Breast epithelium (tissue), 4 donors: ENCODE results near the gene TEAD3. TPM values are rescaled to one million over a fixed set of nuclear protein-coding genes. Genes with fewer than 3 reads are reported as not detected.

Experiments used
- DNase-seq, 2 donors: peaks; one replicate each; pipeline ENCODE4 v3.0.0-alpha.2; 2019; ENCODE audit warnings: low spot score in 2 of 2
- H3K27ac ChIP-seq, 2 donors: fragments of 200-600 bp; sonication (generic) in 1 of 2; one replicate each; pipeline ENCODE4 v1.5.1; 2016 to 2019; ENCODE audit warnings: mild to moderate bottlenecking in 1 of 2
- H3K27me3 ChIP-seq, 2 donors: fragments of 200-600 bp; sonication (generic) in 1 of 2; one replicate each; pipeline versions ENCODE4 v1.5.1 to v1.6.0; 2017 to 2019; ENCODE audit warnings: control low read depth in 1 of 2, mild to moderate bottlenecking in 1 of 2
- H3K36me3 ChIP-seq: fragments of 200-600 bp; one replicate; pipeline ENCODE4 v1.5.1; 2019
- H3K4me1 ChIP-seq, 2 donors: fragments of 200-600 bp; sonication (generic); one replicate each; pipeline ENCODE4 v1.5.1; 2016 to 2019; ENCODE audit warnings: control low read depth in 1 of 2
- H3K4me3 ChIP-seq, 3 donors: fragments of 200-600 bp; sonication (generic); 1 replicate in 2 of 3; 2 replicates in 1 of 3; pipeline ENCODE4 v1.5.1; 2016 to 2019; ENCODE audit warnings: mild to moderate bottlenecking in 3 of 3, moderate library complexity in 2 of 3
- H3K9me3 ChIP-seq, 2 donors: fragments of 200-600 bp; sonication (generic) in 1 of 2; one replicate each; pipeline ENCODE4 v1.5.1; 2016 to 2019; ENCODE audit warnings: control low read depth in 1 of 2
- CTCF ChIP-seq, 3 donors: fragments of 450-650 bp; IDR thresholded peaks; one replicate each; pipeline ENCODE4 v1.5.1; 2016 to 2017; ENCODE audit warnings: antibody characterized with exemption in 3 of 3, mild to moderate bottlenecking in 3 of 3, moderate library complexity in 3 of 3
- POLR2A ChIP-seq: fragments of 450-650 bp; IDR thresholded peaks from one replicate; pipeline ENCODE4 v1.6.1; 2016; ENCODE audit warnings: antibody characterized with exemption, mild to moderate bottlenecking, moderate library complexity
- POLR2AphosphoS5 ChIP-seq, 3 donors: sonication (generic); formaldehyde crosslinking; IDR thresholded peaks; one replicate each; pipeline ENCODE4 v1.6.1; 2017; ENCODE audit warnings: antibody characterized with exemption in 3 of 3
- intact Hi-C: fragments of 100-400 bp; cut with DNase I; formaldehyde crosslinking; loops from one replicate; pipeline ENCODE4 v1.15.1; 2023; ENCODE audit warnings: low total_unique reads
- total RNA-seq, 3 donors: library from RNA; depleted of rRNA; stranded (reverse); fragments of >200 nt; gene quantifications; one replicate each; pipeline ENCODE4 v1.1.0, GENCODE V29; 2016

TEAD3 gene
- total RNA-seq, 3 donors from 2014 or later = 5.6 to 28.2 (median 26.2) TPM

- TF ChIP-seq POLR2A = no peak
- TF ChIP-seq CTCF (IDR thresholded peaks at IDR 0.05) = no peak
- TF ChIP-seq POLR2AphosphoS5 (IDR thresholded peaks at IDR 0.05) = no peak
- intact Hi-C loops = no loop called here
- H3K4me3 ChIP-seq = no peak overlapping the region
- H3K9me3 ChIP-seq = peaks cover 13 to 16% of the 10 kb centered on the region in 2 donors
- H3K27ac ChIP-seq = no peak overlapping the region
- no peaks in the 10 kb centered on the region for H3K27me3 ChIP-seq
- no peak for DNase-seq
- H3K4me1 ChIP-seq = no peaks in the 10 kb centered on the region
- H3K36me3 ChIP-seq = peaks cover 4% of the 10 kb centered on the region
Observed at GRCh38 chr6:35426074-35426473, 70.8 kb downstream of the TEAD3 start.

GRCh38 chr6:35425284-35425683, 71.6 kb downstream of the TEAD3 start:
- DNase-seq = no peak
- Histone ChIP-seq H3K27ac (no peak overlapping the region), H3K27me3 (no peaks in the 10 kb centered on the region), H3K4me3 (no peak overlapping the region), H3K36me3 (peaks cover 4% of the 10 kb centered on the region), H3K4me1 (no peaks in the 10 kb centered on the region), H3K9me3 (peaks cover 13 to 16% of the 10 kb centered on the region in 2 donors)
- intact Hi-C loops = no loop called here
- TF ChIP-seq POLR2AphosphoS5 (IDR thresholded peaks at IDR 0.05) = no peak
- TF ChIP-seq POLR2A = no peak
- no peak for TF ChIP-seq CTCF (IDR thresholded peaks at IDR 0.05)

Other genes starting within 250 kb of the TEAD3 start
- 10 to 100 TPM; 32.3 to 53.0 (median 46.9) TPM for gene ZNF76, start 237.3 kb downstream of the TEAD3 start, total RNA-seq
- 10 to 100 TPM in 2 of 3 donors, 1 to 10 TPM in 1; 4.8 to 14.2 (median 14.1) TPM for gene DEF6, start 199.3 kb downstream of the TEAD3 start, total RNA-seq
- 10 to 100 TPM in 2 of 3 donors, 1 to 10 TPM in 1; 7.2 to 11.1 (median 10.7) TPM for gene PPARD, start 154.5 kb downstream of the TEAD3 start, total RNA-seq
- gene FANCE, start 44.7 kb downstream of the TEAD3 start, total RNA-seq = 10 to 100 TPM in 2 of 3 donors, 1 to 10 TPM in 1; 9.7 to 12.6 (median 10.8) TPM
- gene RPL10A, start 28.7 kb downstream of the TEAD3 start, total RNA-seq = 1,000 to 10,000 TPM; 1,177 to 2,549 (median 2,082) TPM
- gene TULP1, start 15.8 kb upstream of the TEAD3 start, total RNA-seq = not detected
- 100 to 1,000 TPM; 167 to 970 (median 266) TPM for gene FKBP5, start 191.8 kb upstream of the TEAD3 start, total RNA-seq
- 1 to 10 TPM in 1 of 3 donors, under 1 TPM in 2; 0.29 to 1.4 (median 0.33) TPM for gene ARMC12, start 240.0 kb upstream of the TEAD3 start, total RNA-seq